ENCODE measurements around the gene VDAC1.

The VDAC1 gene

DNA sequence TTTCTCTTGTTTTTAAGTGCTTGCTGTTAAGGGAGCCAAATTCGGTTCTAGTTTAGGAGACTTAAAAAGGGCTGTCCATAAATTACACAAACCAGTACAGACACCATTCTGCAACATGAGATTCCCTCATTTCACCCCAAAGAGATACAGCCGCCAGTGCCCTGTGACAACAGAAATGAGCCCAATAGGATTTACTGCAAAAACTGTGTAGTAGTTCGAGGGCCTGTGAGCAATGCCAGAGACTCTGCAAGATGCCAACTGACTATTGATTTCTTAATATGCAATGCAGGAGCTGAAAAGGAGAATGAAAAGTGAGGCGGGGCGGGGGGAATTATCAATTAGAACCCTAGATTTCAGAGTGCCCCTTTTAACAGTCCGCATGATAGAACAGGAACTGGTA is 30.6 kb downstream of the VDAC1 start:
- TF ChIP-seq GATA2 (IDR thresholded peaks at IDR 0.05; ENCODE audit: low read depth, low read length) (no peak), GATA3 (IDR thresholded peaks at IDR 0.05; ENCODE audit: low read depth, low read length) (no peak)

DNA sequence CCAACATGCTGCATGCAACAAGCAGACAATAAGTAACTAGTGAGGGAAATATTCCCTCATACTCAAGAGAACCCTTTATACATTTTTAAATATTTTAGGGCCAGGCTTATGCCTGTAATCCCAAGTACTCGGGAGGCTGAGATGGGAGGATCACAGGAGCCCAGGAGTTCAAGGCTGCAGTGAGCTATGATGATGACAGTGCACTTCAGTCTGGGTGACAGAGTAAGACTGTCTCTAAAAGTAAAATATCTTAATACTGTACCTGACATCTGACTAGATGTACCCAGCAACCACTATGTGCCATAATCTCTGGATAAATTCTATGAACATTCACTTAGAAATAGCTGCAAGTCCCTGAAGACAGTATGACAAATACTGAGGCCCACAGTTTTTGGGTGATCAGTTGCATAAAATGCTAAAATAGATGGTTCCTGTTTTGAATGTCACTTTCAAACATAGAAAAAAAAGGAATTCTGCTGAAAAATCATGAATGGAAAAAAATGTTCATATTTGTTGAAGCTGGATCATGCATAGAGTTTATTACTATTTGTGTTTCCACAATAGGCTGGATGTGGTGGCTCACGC is 34.4 kb downstream of the VDAC1 start:
- TF ChIP-seq GATA2 (IDR thresholded peaks at IDR 0.05; ENCODE audit: low read depth, low read length) (no peak), GATA3 (IDR thresholded peaks at IDR 0.05; ENCODE audit: low read depth, low read length) (no peak)

DNA sequence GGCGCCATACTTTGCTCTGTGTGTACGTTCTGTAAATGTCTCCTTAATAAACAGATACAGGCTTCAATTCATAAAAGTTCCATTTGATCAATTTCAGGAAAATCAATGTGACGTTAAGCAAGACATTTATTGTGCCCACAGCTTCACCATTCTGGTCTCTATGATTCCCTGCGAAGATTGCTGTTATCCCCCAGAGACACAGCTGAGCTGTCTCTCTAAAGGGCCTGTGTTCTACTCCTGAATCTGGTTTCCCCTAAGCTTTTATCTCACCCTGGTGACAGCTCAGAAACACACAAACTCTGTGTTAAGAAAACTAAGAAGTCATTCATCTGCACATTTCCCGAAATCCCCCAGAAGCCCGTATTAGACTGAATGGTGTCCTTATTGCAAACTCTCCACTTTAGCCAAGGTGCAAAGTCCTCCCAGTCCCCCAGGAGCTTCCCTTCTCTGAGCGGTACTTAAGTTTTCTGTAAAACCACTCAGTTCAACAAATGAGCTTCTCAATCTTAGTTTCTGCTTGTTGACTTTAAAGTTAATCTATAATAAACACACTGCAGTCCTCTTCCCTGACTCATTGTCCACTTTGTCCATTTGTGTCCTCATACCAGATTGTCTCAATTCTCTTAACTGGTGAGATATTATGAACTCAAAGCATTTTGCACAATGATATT is 35.0 kb downstream of the VDAC1 start:
- no peak for TF ChIP-seq GATA2 (IDR thresholded peaks at IDR 0.05; ENCODE audit: low read depth, low read length)
- TF ChIP-seq GATA3 (IDR thresholded peaks at IDR 0.05; ENCODE audit: low read depth, low read length): no peak

DNA sequence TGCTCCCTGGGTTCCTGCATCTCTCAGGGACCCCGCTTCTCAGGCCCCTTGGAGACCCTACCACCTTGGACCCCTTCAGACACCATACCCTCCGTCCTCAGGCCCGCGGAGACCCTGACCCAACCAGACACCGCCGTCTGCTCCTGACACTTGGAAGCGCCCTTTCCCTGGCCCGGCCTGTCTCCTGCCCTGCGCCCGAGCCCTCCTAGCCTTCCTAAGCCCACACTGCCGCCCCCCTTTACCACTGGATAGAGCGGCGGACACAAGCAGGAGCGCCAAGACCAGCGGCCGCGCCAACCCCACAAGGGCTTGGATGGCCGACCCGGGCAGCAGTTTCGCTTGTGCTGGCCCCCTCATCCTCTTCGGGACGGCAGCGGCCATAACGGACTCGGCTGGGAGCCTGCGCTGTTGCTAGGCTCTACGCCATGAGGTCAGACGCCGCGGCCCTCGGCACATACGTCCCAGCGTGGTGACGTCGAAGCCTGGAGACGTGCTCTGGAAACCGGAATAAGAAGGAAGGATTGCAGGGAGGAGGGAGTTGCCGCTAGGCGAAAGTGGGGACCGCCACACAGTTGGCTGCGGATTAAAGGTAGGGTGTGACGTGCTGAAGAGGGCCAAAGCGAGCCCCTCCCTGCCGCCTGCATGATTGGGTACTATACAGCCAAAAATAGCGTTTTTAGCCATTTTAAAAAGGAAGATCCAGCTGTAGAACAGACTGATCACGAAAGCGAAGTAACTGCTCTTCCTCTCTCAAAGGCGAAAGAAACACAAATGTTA is 36.4 kb downstream of the VDAC1 start, which contains the start of gene C5orf15:
Gene C5orf15, minus strand, starts transcription at position 422 of the 777 bp plus-strand sequence. Its CDS starts 41 bp downstream, at position 381.
- TF ChIP-seq GATA2 (IDR thresholded peaks at IDR 0.05; ENCODE audit: low read depth, low read length) (no peak), GATA3 (IDR thresholded peaks at IDR 0.05; ENCODE audit: low read depth, low read length) (no peak)

- TF ChIP-seq GATA2 (IDR thresholded peaks at IDR 0.05; ENCODE audit: low read depth, low read length): no peak
- TF ChIP-seq GATA3 (IDR thresholded peaks at IDR 0.05; ENCODE audit: low read depth, low read length): no peak
Measured at GRCh38 chr5:133967698-133968203, 37.0 kb downstream of the VDAC1 start.

GRCh38 chr5:133967124-133967523 is 37.7 kb downstream of the VDAC1 start:
- TF ChIP-seq GATA2 (IDR thresholded peaks at IDR 0.05; ENCODE audit: low read depth, low read length) (no peak), GATA3 (IDR thresholded peaks at IDR 0.05; ENCODE audit: low read depth, low read length) (no peak)

DNA sequence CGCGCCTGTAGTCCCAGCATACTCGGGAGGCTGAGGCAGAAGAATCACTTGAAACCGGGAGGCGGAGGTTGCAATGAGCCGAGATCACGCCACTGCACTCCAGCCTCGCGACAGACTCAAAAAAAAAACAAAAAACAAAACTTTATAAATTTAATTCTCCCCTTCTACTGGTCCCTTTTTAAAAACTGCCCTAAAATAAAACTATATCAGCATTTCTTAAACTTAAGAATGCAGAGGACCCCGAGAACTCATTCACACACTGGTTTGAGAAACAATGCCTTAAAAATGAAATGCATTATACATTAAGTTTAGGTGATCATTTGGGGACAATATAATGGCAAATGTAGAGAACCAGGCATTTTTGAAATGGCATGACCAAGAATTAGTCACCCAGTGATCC is 38.7 kb downstream of the VDAC1 start:
- TF ChIP-seq GATA3 (IDR thresholded peaks at IDR 0.05; ENCODE audit: low read depth, low read length) (no peak), GATA2 (IDR thresholded peaks at IDR 0.05; ENCODE audit: low read depth, low read length) (no peak)

- TF ChIP-seq GATA2 (IDR thresholded peaks at IDR 0.05; ENCODE audit: low read depth, low read length) (no peak), GATA3 (IDR thresholded peaks at IDR 0.05; ENCODE audit: low read depth, low read length) (no peak)
Measured at GRCh38 chr5:133963493-133964128, 41.2 kb downstream of the VDAC1 start.

DNA sequence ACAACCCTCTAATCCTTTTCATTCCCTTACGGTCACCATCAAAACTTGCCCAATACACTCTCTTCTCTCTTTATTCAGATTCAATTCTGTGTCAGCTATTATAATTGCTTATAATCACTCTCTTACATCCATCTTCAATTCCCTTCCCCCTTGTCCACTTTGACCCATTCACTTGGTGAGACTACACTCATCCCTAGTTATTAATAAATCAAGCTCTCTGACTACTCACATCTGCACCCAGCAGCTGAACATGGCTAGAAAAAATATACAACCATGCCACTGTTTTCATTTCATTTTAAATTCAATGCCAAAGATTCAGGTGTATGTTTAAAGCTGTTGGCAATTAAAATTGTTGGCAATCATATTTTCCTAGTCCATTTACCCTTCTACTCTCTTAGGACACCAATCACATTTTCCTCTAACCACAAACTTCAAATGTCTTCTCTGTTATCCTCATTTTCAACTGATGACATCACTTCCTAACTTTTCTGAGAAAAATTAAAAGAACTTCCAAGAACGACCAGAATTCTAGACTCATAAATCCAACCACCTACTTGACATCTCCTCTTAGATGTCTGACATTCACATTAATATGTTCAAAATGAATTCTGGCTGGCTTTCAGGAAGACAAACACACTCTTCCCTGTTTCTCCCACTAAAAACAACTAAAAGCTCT is 41.8 kb downstream of the VDAC1 start:
- TF ChIP-seq GATA2 (IDR thresholded peaks at IDR 0.05; ENCODE audit: low read depth, low read length) (no peak), GATA3 (IDR thresholded peaks at IDR 0.05; ENCODE audit: low read depth, low read length) (no peak)

DNA sequence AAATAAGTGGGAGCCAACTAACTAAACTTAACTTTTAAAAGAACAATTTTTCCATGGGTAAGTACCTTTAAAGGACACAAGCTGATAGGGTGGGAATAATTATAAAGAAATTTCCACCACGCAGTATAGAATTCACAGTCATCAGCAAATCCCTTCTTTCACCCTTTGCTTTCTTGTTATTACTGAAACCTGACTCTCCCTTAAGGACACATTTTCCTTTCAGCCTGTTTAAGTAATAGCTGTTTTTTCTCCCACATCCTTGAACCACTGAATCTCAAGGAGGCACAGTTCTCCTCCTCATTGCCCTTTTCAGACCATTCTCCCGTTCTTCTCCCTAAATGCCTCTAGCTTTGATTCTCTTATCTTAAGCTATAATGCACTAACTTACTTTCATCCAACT is 42.6 kb downstream of the VDAC1 start:
- TF ChIP-seq GATA2 (IDR thresholded peaks at IDR 0.05; ENCODE audit: low read depth, low read length): no peak
- TF ChIP-seq GATA3 (IDR thresholded peaks at IDR 0.05; ENCODE audit: low read depth, low read length): no peak

DNA sequence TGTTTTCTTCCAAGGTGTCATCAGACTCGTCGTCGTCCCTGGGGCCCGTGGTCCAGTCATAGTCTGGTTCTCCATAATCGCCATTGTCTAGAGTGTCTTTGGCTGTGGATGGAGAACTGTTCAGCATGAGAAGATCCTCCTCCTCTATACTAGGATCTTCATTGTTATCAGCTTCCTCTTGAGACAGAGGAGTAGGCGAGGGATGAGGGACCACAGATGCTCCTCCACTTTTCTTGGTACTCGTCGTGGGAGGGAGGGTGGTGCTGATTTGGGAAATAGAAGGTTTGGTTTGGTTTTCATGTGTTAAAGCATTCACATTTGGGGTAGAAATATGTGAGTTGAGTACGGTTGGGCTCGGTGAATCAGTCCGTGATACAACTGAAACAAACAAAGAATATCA is 45.1 kb downstream of the VDAC1 start:
- no peak for TF ChIP-seq GATA2 (IDR thresholded peaks at IDR 0.05; ENCODE audit: low read depth, low read length)
- no peak for TF ChIP-seq GATA3 (IDR thresholded peaks at IDR 0.05; ENCODE audit: low read depth, low read length)

DNA sequence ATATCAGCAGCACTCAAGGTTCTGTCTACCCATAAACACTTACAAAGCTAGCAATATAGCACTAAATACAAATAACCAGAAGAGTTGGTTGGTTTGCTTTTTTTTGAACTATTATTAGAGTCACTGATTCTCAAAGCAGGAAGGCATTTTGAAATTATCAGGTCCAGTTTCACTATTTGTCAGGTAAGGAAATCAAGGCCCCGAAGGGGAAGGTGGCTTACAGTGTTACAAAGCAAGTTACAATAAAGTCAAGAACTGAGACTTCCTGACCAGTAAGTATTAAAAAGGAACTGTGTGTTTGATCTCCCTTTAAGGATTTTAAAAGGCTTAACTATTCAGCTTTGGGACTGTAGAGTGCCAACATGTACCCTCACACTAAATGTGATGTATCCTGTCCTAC is 47.2 kb downstream of the VDAC1 start:
- TF ChIP-seq GATA2 (IDR thresholded peaks at IDR 0.05; ENCODE audit: low read depth, low read length) (no peak), GATA3 (IDR thresholded peaks at IDR 0.05; ENCODE audit: low read depth, low read length) (no peak)

DNA sequence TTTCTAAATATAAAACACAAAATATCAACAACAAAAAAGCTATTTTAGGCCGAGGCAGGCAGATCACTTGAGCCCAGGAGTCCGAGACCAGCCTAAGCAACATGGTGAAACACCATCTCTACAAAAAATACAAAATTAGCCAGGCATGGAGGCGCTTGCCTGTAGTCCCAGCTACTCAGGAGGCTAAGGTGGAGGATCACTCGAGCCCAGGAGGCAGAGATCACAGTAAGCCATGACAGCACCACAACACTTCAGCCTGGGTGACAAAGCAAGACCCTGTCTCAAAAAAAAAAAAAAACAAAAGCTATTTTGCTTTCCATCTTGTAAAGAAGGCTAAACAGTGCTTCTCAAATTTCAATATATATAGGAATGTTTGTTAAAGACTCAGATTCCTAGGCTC is 47.7 kb downstream of the VDAC1 start:
- TF ChIP-seq GATA3 (IDR thresholded peaks at IDR 0.05; ENCODE audit: low read depth, low read length) (no peak), GATA2 (IDR thresholded peaks at IDR 0.05; ENCODE audit: low read depth, low read length) (no peak)

Data from SH-SY5Y (cell line).